Natural killer cell (primary cell): ENCODE results near the gene UGT1A8. TPM values are rescaled to one million over a fixed set of nuclear protein-coding genes. Genes with fewer than 3 reads are reported as not detected.

Experiments used
- ATAC-seq, 3 donors: fragments of 150-1000 bp in 2 of 3; fragments of 200-7000 bp in 1 of 3; cut with Tn5 transposase; 1 replicate in 1 of 3; 2 replicates in 2 of 3; pipeline ENCODE4 v1.10.0; 2021; ENCODE audit warnings: mild to moderate bottlenecking in 2 of 3, moderate library complexity in 2 of 3
- DNase-seq, 2 donors: peaks; one replicate each; pipeline versions ENCODE4 v3.0.0 to v3.0.0-alpha.2; 2013 to 2021; ENCODE audit warnings: mixed read lengths in 1 of 2
- H3K27ac ChIP-seq: one replicate; pipeline ENCODE4 v1.5.1; 2013; ENCODE audit warnings: mild to moderate bottlenecking, low read length
- H3K27me3 ChIP-seq: one replicate; pipeline ENCODE4 v1.6.1; 2013; ENCODE audit warnings: low read length; ENCODE audit not compliant: control insufficient read depth, insufficient read depth
- H3K36me3 ChIP-seq: one replicate; pipeline ENCODE4 v1.6.1; 2013; ENCODE audit warnings: low read length; ENCODE audit not compliant: control insufficient read depth, insufficient read depth
- H3K4me1 ChIP-seq: one replicate; pipeline ENCODE4 v1.6.1; 2013; ENCODE audit warnings: low read length; ENCODE audit not compliant: control insufficient read depth, insufficient read depth
- H3K4me3 ChIP-seq: one replicate; pipeline ENCODE4 v1.5.1; 2013; ENCODE audit warnings: low read length
- H3K9me3 ChIP-seq: one replicate; pipeline ENCODE4 v1.6.1; 2013; ENCODE audit warnings: low read length; ENCODE audit not compliant: control insufficient read depth, insufficient read depth
- H3K27ac Mint-ChIP-seq, 2 donors: one replicate each; pipeline ENCODE4 v1.8.0; 2022; ENCODE audit warnings: mild to moderate bottlenecking in 2 of 2, mixed read lengths in 2 of 2, moderate library complexity in 1 of 2
- H3K27me3 Mint-ChIP-seq, 2 donors: one replicate each; pipeline ENCODE4 v1.8.0; 2022; ENCODE audit warnings: low read depth in 2 of 2, mixed read lengths in 2 of 2
- H3K36me3 Mint-ChIP-seq: one replicate; pipeline ENCODE4 v1.8.0; 2022; ENCODE audit warnings: mixed read lengths
- H3K4me1 Mint-ChIP-seq, 2 donors: one replicate each; pipeline ENCODE4 v1.8.0; 2022; ENCODE audit warnings: mixed read lengths in 2 of 2
- H3K4me3 Mint-ChIP-seq: one replicate; pipeline ENCODE4 v1.8.0; 2022; ENCODE audit warnings: mild to moderate bottlenecking, moderate library complexity, mixed read lengths
- H3K9me3 Mint-ChIP-seq, 2 donors: one replicate each; pipeline ENCODE4 v1.8.0; 2022; ENCODE audit warnings: mixed read lengths in 2 of 2
- CTCF ChIP-seq: fragments of 200-600 bp; IDR thresholded peaks from one replicate; pipeline ENCODE4 v1.8.0; 2022; ENCODE audit warnings: antibody characterized with exemption
- WGBS: methylation state at CpG from one replicate; pipeline ENCODE4 v1.1.7; 2013; ENCODE audit warnings: missing lambda C conversion rate; ENCODE audit not compliant: insufficient coverage; 5-methylcytosine and 5-hydroxymethylcytosine counted together
- intact Hi-C: fragments of 100-400 bp; cut with micrococcal nuclease; formaldehyde crosslinking; loops from one replicate; pipeline ENCODE4 v1.14.2; 2022
- total RNA-seq, 4 donors: library from RNA; stranded (reverse); fragments of 120-200 nt in 1 of 4; gene quantifications; one replicate each; pipeline versions ENCODE4 v1.2.3 to v1.2.4, GENCODE V29; 2013 to 2022

The UGT1A8 gene
- total RNA-seq, 3 donors from 2014 or later (not counting 1 experiment from before 2014, with no cell fraction given), result not detected

GRCh38 chr2:233656443-233656842 is 39.0 kb downstream of the UGT1A8 start:
- peaks cover 16 to 42% of the 10 kb centered on the region in 2 donors for H3K27me3 Mint-ChIP-seq
- TF ChIP-seq CTCF, result no peak
- Histone ChIP-seq H3K36me3 (no peaks in the 10 kb centered on the region), H3K4me1 (peaks cover 13% of the 10 kb centered on the region), H3K4me3 (no peak overlapping the region), H3K27me3 (no peaks in the 10 kb centered on the region), H3K27ac (no peak overlapping the region), H3K9me3 (no peaks in the 10 kb centered on the region)
- H3K9me3 Mint-ChIP-seq, result no peaks in the 10 kb centered on the region
- DNase-seq (no peak), ATAC-seq (no peak)
- 37% methylated on average over 9 of the region's 10 CpGs for WGBS
- no peak overlapping the region for H3K27ac Mint-ChIP-seq
- intact Hi-C loops, result no loop called here
- H3K36me3 Mint-ChIP-seq, result no peaks in the 10 kb centered on the region
- peaks cover 11 to 27% of the 10 kb centered on the region in 2 donors for H3K4me1 Mint-ChIP-seq
- H3K4me3 Mint-ChIP-seq, result no peak overlapping the region

DNA sequence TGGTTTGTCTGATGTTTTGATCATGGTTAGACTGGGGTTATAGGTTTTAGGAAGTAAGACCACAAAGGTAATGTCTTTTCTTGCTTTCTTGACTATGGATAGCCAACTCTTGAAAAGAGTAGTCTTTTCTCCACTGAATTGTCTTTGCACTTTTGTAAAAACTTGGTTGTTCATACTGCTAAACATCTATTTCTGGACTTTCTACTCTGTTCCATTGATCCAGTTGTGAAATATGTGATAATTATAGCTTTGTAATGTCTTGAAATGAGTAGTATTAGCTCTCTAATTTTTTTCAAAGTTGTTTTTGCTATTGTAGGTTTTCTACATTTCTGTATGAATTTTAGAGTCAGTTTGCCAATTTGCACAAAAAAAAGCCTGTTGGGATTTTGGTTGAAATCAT is 41.2 kb downstream of the UGT1A8 start:
- Histone ChIP-seq H3K27ac (no peak overlapping the region), H3K9me3 (no peaks in the 10 kb centered on the region), H3K36me3 (no peaks in the 10 kb centered on the region), H3K4me1 (peaks cover 13% of the 10 kb centered on the region), H3K4me3 (no peak overlapping the region), H3K27me3 (no peaks in the 10 kb centered on the region)
- Mint-ChIP-seq H3K27me3 (peaks cover 23 to 47% of the 10 kb centered on the region in 2 donors), H3K4me1 (peaks cover 11 to 27% of the 10 kb centered on the region in 2 donors), H3K4me3 (no peak overlapping the region), H3K27ac (no peak overlapping the region), H3K36me3 (no peaks in the 10 kb centered on the region), H3K9me3 (no peaks in the 10 kb centered on the region)
- TF ChIP-seq CTCF, result no peak
- intact Hi-C loops, result no loop called here
- DNase-seq (no peak), ATAC-seq (no peak)

DNA sequence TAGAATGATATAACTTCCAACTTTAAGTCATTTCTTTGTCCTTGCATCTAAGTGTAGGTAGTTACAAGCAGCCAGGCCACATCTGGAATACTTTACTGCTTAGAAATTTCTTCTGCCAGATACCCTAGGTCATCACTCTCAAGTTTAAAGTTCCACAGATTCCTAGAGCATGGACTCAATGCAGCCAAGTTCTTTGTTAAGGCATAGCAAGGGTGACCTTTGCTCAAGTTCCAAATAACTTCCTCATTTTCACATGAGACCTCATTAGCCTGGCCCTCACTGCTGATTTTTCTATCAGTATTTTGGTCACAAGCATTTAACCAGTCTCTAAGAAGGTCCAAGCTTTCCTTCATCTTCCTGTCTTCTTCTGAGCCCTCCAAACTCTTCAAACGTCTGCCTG is 46.5 kb downstream of the UGT1A8 start:
- ATAC-seq, result no peak
- H3K36me3 Mint-ChIP-seq, result no peaks in the 10 kb centered on the region
- Histone ChIP-seq H3K4me3 (no peak overlapping the region), H3K9me3 (no peaks in the 10 kb centered on the region), H3K4me1 (no peaks in the 10 kb centered on the region), H3K27ac (no peak overlapping the region), H3K36me3 (no peaks in the 10 kb centered on the region), H3K27me3 (no peaks in the 10 kb centered on the region)
- no peak overlapping the region for H3K27ac Mint-ChIP-seq
- intact Hi-C loops, result no loop called here
- 55% methylated on average over 1 of the region's 1 CpG for WGBS
- no peaks in the 10 kb centered on the region for H3K4me1 Mint-ChIP-seq
- no peak for TF ChIP-seq CTCF
- no peak overlapping the region for H3K4me3 Mint-ChIP-seq
- no peaks in the 10 kb centered on the region for H3K9me3 Mint-ChIP-seq
- H3K27me3 Mint-ChIP-seq, result peaks cover 31 to 59% of the 10 kb centered on the region in 2 donors
- no peak for DNase-seq

- Mint-ChIP-seq H3K4me3 (no peak overlapping the region), H3K27me3 (peaks cover 20 to 64% of the 10 kb centered on the region in 2 donors), H3K9me3 (no peaks in the 10 kb centered on the region), H3K4me1 (no peaks in the 10 kb centered on the region), H3K36me3 (no peaks in the 10 kb centered on the region), H3K27ac (no peak overlapping the region)
- Histone ChIP-seq H3K4me1 (no peaks in the 10 kb centered on the region), H3K27ac (no peak overlapping the region), H3K4me3 (no peak overlapping the region), H3K36me3 (no peaks in the 10 kb centered on the region), H3K27me3 (no peaks in the 10 kb centered on the region), H3K9me3 (no peaks in the 10 kb centered on the region)
- ATAC-seq (no peak), DNase-seq (no peak)
- intact Hi-C loops, result no loop called here
- no peak for TF ChIP-seq CTCF
- 93% methylated on average over 4 of the region's 4 CpGs for WGBS
Measured at GRCh38 chr2:233668605-233669260, 51.3 kb downstream of the UGT1A8 start.
